ENCODE data around the gene LTBR.
"Not testable (repeated sequence)": the region's sequence is repeated elsewhere in the genome, so short reads cannot be mapped to it uniquely, and the experiment has no call there.

Gene LTBR

GRCh38 chr12:6383572-6384498 is at the start of gene LTBR:
Gene LTBR (plus strand): TSS chr12:6384162. CDS start chr12:6384359, 197 bp downstream.
- DNase-seq (ENCODE audit: low read depth), result no peak

DNA sequence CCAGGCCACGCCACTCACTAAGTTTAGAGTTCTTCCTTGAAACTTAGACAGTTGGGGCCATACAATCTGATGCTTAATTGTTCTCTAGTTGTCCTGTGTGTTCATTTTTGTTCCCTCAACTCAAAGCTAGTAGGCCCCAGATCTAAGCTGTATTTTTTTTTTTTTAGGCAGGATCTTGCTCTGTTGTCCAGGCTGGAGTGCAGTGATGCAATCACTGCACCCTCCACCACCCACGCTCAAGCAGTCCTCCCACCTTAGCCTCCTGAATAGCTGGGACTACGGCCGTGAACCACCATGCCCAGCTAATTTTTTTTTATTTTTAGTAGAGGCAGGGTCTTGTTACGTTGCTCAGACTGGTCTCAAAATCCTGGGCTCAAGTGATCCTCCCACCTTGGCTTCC is 49.6 kb upstream of the LTBR start:
- no peak for DNase-seq (ENCODE audit: low read depth)

DNA sequence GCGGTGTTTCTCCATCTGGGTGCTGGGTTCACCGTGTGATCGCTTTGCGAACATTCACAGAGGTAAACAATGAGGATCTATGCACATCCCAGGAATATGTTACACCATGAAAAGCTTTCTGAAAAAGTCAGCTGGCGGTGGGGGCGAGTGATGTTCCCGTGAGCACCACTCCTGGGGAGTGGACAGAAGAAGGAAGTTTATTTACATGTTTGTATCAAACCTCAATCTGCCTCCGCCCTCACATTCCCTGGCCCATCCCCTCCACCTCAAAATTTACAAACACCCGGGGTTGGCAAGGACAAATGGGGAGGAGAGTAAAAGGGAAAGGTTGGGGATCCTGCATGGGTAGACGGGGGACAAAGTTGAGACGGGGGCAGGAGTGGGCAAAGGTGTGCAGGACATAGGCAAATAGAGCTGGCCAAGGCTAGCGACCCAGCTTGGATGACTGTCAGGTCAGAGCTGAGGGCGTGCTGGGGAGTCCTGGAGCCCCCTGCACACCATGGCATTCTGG is 49.0 kb upstream of the LTBR start:
- no peak for DNase-seq (ENCODE audit: low read depth)

GRCh38 chr12:6335451-6336078 is 48.4 kb upstream of the LTBR start:
- peak; percentile 83 for DNase-seq (ENCODE audit: low read depth)

GRCh38 chr12:6336079-6336888 is 47.7 kb upstream of the LTBR start:
- peak; percentile 44 for DNase-seq (ENCODE audit: low read depth)

DNA sequence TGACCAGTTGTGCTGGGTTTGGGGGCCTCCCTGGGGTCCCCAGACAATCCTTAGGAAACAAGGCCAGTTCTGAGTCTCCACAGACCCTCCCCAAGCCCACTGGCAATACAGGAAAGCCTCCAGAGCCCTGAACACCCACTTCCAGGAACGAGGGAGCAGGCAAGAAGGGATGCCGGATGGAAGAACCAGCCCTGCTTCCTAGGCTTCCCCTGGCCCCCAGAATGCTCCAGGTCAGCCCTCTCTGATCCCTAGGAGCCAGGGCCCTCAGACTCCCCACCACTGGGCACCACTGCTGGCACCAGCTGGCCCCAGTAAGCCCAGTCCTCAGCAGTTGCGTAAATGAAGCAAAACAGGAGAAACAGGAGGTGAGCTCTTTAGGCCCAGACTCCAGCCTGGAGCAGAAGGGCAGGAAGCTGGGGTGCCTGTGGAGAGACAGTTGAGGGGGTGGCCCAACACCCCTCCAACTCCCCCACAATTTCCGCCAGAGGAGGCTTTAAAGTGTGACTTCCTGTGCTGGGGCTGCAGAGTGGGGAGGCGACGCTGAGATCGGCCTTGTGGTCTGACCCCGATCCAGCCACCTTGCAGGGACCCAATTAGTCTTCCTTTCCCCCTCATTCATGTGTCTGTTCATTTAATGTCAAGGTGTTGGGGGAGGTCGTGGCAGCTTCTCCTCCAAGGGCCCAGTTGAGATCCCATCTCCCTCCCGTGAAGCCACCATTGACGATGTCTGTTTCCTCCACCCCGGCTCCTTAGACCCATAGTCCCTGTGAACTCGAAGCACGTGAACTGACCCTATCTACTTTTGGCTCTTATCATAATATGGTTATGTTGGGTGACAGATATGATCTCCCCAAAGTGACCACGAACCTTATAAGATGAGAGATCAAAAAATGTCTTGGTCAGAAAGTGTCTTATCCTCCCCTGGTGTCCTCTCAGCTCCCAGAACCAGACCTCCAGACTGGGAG is 46.8 kb upstream of the LTBR start:
- peak; percentile 39 for DNase-seq (ENCODE audit: low read depth)

DNA sequence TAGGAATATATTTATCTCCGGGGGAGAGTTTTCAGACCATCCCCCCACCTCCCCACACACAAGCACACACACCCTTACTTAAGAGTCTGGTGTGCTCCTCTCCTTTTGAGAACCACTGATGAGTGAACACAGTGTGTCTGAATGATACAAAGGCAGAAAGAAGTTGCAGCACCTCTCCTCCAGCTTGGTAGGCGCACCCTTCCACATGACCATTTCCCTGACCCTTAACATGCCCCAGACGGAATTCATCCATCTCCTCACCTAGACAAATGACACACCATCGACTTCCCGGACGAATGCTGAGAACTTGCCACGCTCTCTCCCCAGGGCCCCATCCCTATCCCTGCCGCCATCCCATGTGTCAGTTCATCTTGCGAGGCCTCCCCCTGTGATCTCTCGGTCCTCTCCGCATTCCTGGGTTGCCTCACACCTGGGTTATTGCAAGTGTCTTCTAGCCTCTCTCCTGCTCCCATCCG is 46.0 kb upstream of the LTBR start:
- DNase-seq (ENCODE audit: low read depth), result no peak

GRCh38 chr12:6338536-6338935 is 45.4 kb upstream of the LTBR start:
- not testable (repeated sequence) for DNase-seq (ENCODE audit: low read depth)

DNA sequence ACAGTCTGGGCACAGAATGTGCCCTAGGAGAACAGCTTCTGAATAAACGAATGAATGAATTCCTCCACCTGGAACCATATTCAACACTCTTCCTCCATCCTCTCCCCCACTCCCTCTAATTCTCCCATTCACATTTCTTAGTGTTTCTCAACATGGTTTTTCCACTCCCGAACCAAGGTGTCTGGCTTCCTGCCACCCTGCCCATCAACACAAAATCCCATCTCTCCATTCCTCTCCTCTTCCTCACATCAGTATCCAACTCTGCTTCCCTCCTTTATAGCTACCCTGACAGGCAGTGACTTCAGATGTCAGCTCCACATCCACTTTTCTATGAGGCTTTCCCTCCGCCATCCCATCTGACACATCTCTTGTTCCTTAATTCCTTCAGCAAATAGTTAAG is 45.0 kb upstream of the LTBR start:
- no peak for DNase-seq (ENCODE audit: low read depth)

DNA sequence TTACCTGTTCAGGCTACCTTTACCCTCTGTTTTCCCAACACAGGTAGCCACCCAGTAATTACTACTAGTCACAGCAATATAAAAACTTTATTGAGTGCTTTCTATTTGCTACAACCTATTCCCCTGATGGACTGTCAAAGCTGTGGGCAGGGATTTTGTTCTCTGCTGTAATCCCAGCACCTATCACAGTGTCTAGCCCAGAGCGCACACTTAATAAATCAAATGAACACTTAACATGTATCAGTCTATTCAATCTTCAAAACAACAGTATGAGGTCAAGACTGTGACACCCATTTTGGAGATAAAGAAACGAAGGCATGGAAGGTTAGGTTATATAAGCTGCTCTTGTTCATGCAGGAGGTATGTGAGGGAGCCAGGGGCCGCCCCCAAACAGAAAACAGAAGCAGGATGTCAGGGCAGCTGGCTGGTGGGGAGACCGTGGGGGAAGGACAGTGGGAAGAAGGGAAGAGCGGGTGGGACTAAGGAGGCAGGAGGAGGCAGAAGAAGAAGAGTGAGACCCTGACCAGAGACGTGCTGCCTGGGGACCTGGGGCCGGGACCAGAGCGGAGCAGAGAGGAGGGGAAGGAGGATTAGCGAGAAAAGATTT is 43.8 kb upstream of the LTBR start:
- DNase-seq (ENCODE audit: low read depth), result no peak

- DNase-seq (ENCODE audit: low read depth), result no peak
These were observed 43.1 kb upstream of the LTBR start for GRCh38 chr12:6340745-6341416.

DNA sequence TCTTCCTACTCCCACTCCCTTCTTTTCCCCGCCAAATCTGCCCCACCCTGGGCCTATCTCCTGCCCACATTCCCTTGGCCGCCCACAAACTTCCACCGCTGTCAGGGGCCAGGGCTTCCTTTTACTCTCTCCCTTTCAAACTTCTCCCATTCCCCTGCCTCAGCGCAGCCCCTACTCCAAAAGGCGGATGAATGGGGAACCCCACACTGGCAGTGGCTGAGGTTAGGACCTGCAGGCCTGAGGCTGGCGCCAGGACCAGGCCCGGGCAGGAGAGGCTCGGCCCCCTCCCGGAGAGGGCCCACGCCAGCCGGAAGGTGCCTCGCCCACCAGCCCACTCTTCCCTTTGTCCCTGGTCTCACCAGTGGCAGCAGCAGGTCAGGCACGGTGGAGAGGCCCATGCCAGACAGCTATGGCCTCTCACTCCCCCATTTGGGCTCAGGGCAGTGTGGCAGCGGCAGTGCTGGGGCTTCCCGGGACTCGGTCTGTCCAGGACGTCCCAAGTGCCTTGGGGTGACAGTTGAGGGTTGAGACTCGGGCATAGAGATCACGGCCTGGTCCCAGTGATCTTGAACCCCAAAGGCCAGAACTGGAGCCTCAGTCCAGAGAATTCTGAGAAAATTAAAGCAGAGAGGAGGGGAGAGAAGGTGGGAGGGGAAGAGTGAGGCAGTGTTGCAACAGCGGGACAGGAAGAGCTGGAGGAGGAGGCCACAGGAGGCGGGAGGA is 42.4 kb upstream of the LTBR start, which contains the start of gene TNFRSF1A:
Gene TNFRSF1A (minus strand): TSS at position 660 of the 723 bp plus-strand sequence. CDS start 262 bp downstream, at position 398.
- no peak for DNase-seq (ENCODE audit: low read depth)

- no peak for DNase-seq (ENCODE audit: low read depth)
These were observed 41.6 kb upstream of the LTBR start for GRCh38 chr12:6342140-6342889.

GRCh38 chr12:6343518-6343917 is 40.4 kb upstream of the LTBR start:
- no peak for DNase-seq (ENCODE audit: low read depth)

GRCh38 chr12:6344101-6344660 is 39.8 kb upstream of the LTBR start:
- not testable (repeated sequence) for DNase-seq (ENCODE audit: low read depth)

DNA sequence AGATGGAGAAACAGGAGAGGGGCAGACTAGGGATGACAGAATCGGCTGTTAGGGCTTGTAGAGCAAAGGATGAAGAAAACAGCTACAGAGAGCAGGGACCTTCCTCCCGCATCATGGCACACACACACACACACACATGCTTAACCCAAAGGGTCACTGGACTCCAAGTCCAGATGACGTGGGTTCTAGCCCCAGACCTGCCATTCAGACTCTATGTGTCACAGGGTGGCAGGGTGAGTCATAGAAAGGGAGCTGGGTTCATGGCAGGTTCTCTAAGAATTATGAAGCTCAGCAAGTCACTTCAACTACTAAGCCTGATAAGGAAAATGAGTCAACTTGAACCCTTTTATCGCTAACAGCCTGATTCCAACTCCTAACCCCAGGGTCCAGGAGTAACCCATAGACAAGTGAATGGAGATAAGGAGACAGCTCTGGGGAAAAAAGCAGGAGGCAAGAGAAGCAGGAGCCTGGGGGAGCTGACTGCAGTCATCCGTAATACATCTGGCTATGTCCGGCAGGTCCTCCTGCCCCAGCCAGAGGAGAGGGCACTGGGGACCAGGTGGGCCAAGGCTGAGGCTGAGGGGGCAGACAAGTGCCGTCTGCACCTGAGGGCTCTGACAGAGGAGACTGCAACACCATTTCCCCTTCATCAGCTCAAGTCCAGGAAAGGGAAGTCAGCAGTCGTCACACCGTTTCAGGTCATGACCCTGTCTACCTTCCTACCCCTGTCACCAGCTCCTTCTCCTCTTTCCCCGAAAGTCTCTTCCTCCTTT is 38.5 kb upstream of the LTBR start:
- no peak for DNase-seq (ENCODE audit: low read depth)

- DNase-seq (ENCODE audit: low read depth), result no peak
These were observed 37.6 kb upstream of the LTBR start for GRCh38 chr12:6346235-6346832.
